ENCODE results near the gene NHLRC4. TPM values are rescaled to one million over a fixed set of nuclear protein-coding genes. Genes with fewer than 3 reads are reported as not detected.
"Not testable (repeated sequence)": the region's sequence is repeated elsewhere in the genome, so short reads cannot be mapped to it uniquely, and the experiment has no call there.

The NHLRC4 gene
- total and polyA plus RNA-seq, 4 donors, result 0.17 to 7.0 (median 0.25) TPM; not detected in 1

DNA sequence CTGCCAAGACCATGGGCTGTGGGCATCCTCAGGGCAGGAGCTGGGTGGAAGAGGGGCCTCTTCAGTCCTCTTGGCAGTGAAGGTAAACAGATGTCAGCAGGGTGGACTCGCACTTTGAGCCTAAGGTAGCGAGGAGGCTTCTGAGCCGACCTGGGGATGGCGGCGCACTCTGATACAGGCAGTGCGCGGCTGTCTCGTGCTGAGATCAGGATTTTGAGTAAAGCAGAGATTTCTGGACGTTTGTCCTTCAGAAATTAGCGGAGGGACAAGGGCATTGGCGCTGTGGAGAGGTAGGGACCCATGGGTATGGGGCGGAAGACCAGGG lies 29.9 kb downstream of the NHLRC4 start:
- DNase-seq (ENCODE audit: low spot score), result no peak
- Histone ChIP-seq H3K4me3 (ENCODE audit: low read depth in 1 of 3, low read length in 3 of 3) (no peak overlapping the region), H3K9me3 (ENCODE audit: control insufficient read depth in 4 of 4, low read length in 3 of 4) (no peaks in the 10 kb centered on the region), H3K27ac (ENCODE audit: low read depth in 1 of 2, low read length in 2 of 2) (peak overlapping the region; percentile 6 to 92), H3K9ac (ENCODE audit: low read depth in 1 of 2, low read length in 2 of 2) (no peak overlapping the region), H3K36me3 (ENCODE audit: control insufficient read depth in 4 of 4, insufficient read depth in 3 of 4, low read depth in 1 of 4, low read length in 3 of 4) (peaks cover 0 to 4% (median 2%) of the 10 kb centered on the region in 4 donors), H3K4me1 (ENCODE audit: control insufficient read depth in 4 of 4, insufficient read depth in 4 of 4, low read length in 3 of 4) (peaks cover 24 to 64% (median 52%) of the 10 kb centered on the region in 4 donors), H3K27me3 (ENCODE audit: control insufficient read depth in 4 of 4, insufficient read depth in 4 of 4, low read length in 3 of 4) (no peaks in the 10 kb centered on the region)
- no peak for TF ChIP-seq FOXA2 (IDR thresholded peaks at IDR 0.05)
- TF ChIP-seq HNF4G (IDR thresholded peaks at IDR 0.05), result no peak
- no peak for TF ChIP-seq SP1 (IDR thresholded peaks at IDR 0.05)
- no peak for TF ChIP-seq YY1 (IDR thresholded peaks at IDR 0.05)
- TF ChIP-seq, protein P1, sequence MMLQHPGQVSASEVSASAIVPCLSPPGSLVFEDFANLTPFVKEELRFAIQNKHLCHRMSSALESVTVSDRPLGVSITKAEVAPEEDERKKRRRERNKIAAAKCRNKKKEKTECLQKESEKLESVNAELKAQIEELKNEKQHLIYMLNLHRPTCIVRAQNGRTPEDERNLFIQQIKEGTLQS (IDR thresholded peaks at IDR 0.05), result no peak
- no peak for TF ChIP-seq HNF4A (conservative IDR thresholded peaks at IDR 0.05)
- TF ChIP-seq TAF1 (conservative IDR thresholded peaks at IDR 0.05), result no peak
- no peak for TF ChIP-seq NR2F2 (IDR thresholded peaks at IDR 0.05)
- TF ChIP-seq, protein P2, sequence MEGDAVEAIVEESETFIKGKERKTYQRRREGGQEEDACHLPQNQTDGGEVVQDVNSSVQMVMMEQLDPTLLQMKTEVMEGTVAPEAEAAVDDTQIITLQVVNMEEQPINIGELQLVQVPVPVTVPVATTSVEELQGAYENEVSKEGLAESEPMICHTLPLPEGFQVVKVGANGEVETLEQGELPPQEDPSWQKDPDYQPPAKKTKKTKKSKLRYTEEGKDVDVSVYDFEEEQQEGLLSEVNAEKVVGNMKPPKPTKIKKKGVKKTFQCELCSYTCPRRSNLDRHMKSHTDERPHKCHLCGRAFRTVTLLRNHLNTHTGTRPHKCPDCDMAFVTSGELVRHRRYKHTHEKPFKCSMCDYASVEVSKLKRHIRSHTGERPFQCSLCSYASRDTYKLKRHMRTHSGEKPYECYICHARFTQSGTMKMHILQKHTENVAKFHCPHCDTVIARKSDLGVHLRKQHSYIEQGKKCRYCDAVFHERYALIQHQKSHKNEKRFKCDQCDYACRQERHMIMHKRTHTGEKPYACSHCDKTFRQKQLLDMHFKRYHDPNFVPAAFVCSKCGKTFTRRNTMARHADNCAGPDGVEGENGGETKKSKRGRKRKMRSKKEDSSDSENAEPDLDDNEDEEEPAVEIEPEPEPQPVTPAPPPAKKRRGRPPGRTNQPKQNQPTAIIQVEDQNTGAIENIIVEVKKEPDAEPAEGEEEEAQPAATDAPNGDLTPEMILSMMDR (IDR thresholded peaks at IDR 0.05; ENCODE audit: low read depth, low read length, missing input control), result no peak
- TF ChIP-seq, protein P3, sequence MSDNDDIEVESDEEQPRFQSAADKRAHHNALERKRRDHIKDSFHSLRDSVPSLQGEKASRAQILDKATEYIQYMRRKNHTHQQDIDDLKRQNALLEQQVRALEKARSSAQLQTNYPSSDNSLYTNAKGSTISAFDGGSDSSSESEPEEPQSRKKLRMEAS (IDR thresholded peaks at IDR 0.05), result no peak
- TF ChIP-seq, protein P4, sequence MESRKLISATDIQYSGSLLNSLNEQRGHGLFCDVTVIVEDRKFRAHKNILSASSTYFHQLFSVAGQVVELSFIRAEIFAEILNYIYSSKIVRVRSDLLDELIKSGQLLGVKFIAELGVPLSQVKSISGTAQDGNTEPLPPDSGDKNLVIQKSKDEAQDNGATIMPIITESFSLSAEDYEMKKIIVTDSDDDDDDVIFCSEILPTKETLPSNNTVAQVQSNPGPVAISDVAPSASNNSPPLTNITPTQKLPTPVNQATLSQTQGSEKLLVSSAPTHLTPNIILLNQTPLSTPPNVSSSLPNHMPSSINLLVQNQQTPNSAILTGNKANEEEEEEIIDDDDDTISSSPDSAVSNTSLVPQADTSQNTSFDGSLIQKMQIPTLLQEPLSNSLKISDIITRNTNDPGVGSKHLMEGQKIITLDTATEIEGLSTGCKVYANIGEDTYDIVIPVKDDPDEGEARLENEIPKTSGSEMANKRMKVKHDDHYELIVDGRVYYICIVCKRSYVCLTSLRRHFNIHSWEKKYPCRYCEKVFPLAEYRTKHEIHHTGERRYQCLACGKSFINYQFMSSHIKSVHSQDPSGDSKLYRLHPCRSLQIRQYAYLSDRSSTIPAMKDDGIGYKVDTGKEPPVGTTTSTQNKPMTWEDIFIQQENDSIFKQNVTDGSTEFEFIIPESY (IDR thresholded peaks at IDR 0.05), result no peak
- 88% methylated on average over 12 of the region's 12 CpGs for WGBS

DNA sequence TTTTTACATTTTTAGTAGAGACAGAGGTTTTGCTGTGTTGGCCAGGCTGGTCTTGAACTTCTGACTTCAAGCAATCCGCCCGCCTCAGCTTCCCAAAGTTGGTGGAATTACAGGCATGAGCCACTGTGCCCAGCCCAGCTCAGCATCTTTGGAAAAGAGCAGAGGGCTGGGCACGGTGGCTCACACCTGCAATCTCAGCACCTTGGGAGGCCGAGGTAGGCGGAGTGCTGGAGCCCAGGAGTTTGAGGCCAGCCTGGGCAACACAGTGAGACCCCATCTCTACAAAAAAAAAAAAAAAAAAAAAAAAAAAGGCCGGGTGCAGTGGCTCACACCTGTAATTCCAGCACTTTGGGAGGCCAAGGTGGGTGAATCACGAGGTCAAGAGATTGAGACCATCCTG lies 30.9 kb downstream of the NHLRC4 start:
- H3K27me3 ChIP-seq (ENCODE audit: control insufficient read depth in 4 of 4, insufficient read depth in 4 of 4, low read length in 3 of 4); H3K27ac ChIP-seq (ENCODE audit: low read depth in 1 of 2, low read length in 2 of 2); H3K9me3 ChIP-seq (ENCODE audit: control insufficient read depth in 4 of 4, low read length in 3 of 4); DNase-seq (ENCODE audit: low spot score); H3K4me3 ChIP-seq (ENCODE audit: low read depth in 1 of 3, low read length in 3 of 3); H3K36me3 ChIP-seq (ENCODE audit: control insufficient read depth in 4 of 4, insufficient read depth in 3 of 4, low read depth in 1 of 4, low read length in 3 of 4); H3K9ac ChIP-seq (ENCODE audit: low read depth in 1 of 2, low read length in 2 of 2): not testable (repeated sequence)
- WGBS, result 95% methylated on average over 7 of the region's 7 CpGs
- H3K4me1 ChIP-seq (ENCODE audit: control insufficient read depth in 4 of 4, insufficient read depth in 4 of 4, low read length in 3 of 4), result peaks cover 17 to 55% (median 43%) of the 10 kb centered on the region in 4 donors

DNA sequence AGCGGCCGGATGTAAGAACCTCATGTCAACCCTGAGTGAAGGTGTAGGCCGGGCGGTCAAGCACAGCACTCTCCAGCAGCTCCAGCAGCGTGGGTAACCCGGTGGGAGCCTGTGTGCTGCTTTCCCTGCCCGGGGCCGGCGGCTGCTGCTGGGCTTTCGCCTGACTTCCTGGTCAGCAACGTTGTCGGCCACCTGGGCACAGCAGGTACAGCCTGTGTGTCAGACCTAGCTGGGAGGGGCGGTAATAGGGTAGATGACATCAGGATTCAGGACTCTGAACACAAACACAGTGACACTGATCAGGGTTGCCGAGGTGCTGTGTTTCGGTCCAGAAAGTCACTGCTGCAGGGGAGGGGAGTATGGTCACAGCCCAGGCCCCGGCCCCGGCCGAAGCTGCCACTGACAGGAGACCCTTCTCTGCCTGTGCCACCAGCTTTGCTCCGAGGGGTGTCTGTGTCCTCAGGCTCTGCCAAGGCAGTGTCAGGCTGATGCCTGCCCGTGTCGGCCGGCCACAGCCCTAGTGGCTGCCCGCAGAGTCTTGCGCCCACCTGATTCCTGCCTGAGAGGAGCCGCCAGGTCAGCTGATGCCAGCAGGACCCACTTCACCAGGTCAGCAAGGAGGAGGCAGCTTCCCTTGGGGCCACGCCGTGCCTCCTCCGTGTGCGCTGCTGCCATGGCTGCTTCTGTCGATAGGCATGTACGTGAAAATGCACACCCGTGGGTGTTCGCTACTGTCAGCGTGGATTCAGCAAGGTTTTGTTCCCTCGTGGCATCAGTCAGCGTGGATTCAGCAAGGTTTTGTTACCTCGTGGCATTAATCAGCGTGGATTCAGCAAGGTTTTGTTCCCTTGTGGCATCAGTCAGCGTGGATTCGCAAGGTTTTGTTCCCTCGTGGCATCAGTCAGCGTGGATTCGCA lies 32.3 kb downstream of the NHLRC4 start:
- TF ChIP-seq, protein P3 (IDR thresholded peaks at IDR 0.05), result no peak
- TF ChIP-seq, protein P4 (IDR thresholded peaks at IDR 0.05), result no peak
- TF ChIP-seq SP1 (IDR thresholded peaks at IDR 0.05) (no peak), RXRA (IDR thresholded peaks at IDR 0.05) (peak in 1 of 2 donors; percentile 44), HNF4A (conservative IDR thresholded peaks at IDR 0.05) (peak in 1 of 2 donors; percentile 58)
- Histone ChIP-seq H3K27me3 (ENCODE audit: control insufficient read depth in 4 of 4, insufficient read depth in 4 of 4, low read length in 3 of 4) (no peaks in the 10 kb centered on the region), H3K36me3 (ENCODE audit: control insufficient read depth in 4 of 4, insufficient read depth in 3 of 4, low read depth in 1 of 4, low read length in 3 of 4) (peaks cover 0 to 4% (median 2%) of the 10 kb centered on the region in 4 donors), H3K9ac (ENCODE audit: low read depth in 1 of 2, low read length in 2 of 2) (no peak overlapping the region), H3K4me1 (ENCODE audit: control insufficient read depth in 4 of 4, insufficient read depth in 4 of 4, low read length in 3 of 4) (peaks cover 13 to 50% (median 29%) of the 10 kb centered on the region in 4 donors), H3K27ac (ENCODE audit: low read depth in 1 of 2, low read length in 2 of 2) (peak overlapping the region; percentile 68 to 81), H3K9me3 (ENCODE audit: control insufficient read depth in 4 of 4, low read length in 3 of 4) (no peaks in the 10 kb centered on the region), H3K4me3 (ENCODE audit: low read depth in 1 of 3, low read length in 3 of 3) (no peak overlapping the region)
- WGBS, result 80% methylated on average over 43 of the region's 43 CpGs
- no peak for DNase-seq (ENCODE audit: low spot score)

All from liver (tissue), 9 donors.